ENCODE results near the gene AP1M1. TPM values are rescaled to one million over a fixed set of nuclear protein-coding genes. Genes with fewer than 3 reads are reported as not detected.

The AP1M1 gene
- total RNA-seq, 2 donors from 2014 or later: 112 TPM

GRCh38 chr19:16191216-16191908 is 6.3 kb upstream of the AP1M1 start:
- H3K4me1 Mint-ChIP-seq (ENCODE audit: low read depth): peaks cover 14% of the 10 kb centered on the region
- H3K27ac Mint-ChIP-seq: no peak overlapping the region

GRCh38 chr19:16193466-16193865 is 4.2 kb upstream of the AP1M1 start:
- ATAC-seq (replicated peaks in 1 of 2) (no peak), DNase-seq (no peak)
- Mint-ChIP-seq H3K4me1 (ENCODE audit: low read depth) (peaks cover 14% of the 10 kb centered on the region), H3K4me3 (no peak overlapping the region), H3K27ac (no peak overlapping the region), H3K9me3 (no peaks in the 10 kb centered on the region), H3K36me3 (ENCODE audit: insufficient read depth in 2 of 2) (peaks cover 2 to 4% of the 10 kb centered on the region in 2 donors), H3K27me3 (ENCODE audit: low read depth) (no peaks in the 10 kb centered on the region)

More at GRCh38 chr19:16191216-16191908, 6.3 kb upstream of the AP1M1 start:
- H3K27me3 Mint-ChIP-seq (ENCODE audit: low read depth): no peaks in the 10 kb centered on the region
- H3K4me3 Mint-ChIP-seq: no peak overlapping the region
- H3K9me3 Mint-ChIP-seq: no peaks in the 10 kb centered on the region
- no peak for DNase-seq
- no peak for ATAC-seq (replicated peaks in 1 of 2)
- peaks cover 2 to 7% of the 10 kb centered on the region in 2 donors for H3K36me3 Mint-ChIP-seq (ENCODE audit: insufficient read depth in 2 of 2)

GRCh38 chr19:16197188-16197621 is 506 bp upstream of the AP1M1 start:
- no peaks in the 10 kb centered on the region for H3K27me3 Mint-ChIP-seq (ENCODE audit: low read depth)
- no peaks in the 10 kb centered on the region for H3K9me3 Mint-ChIP-seq
- DNase-seq: no peak
- H3K27ac Mint-ChIP-seq: peak overlapping the region; percentile 94
- no peak for ATAC-seq (replicated peaks in 1 of 2)
- H3K36me3 Mint-ChIP-seq (ENCODE audit: insufficient read depth in 2 of 2): peaks cover 0 to 5% of the 10 kb centered on the region in 2 donors
- H3K4me1 Mint-ChIP-seq (ENCODE audit: low read depth): peaks cover 45% of the 10 kb centered on the region
- H3K4me3 Mint-ChIP-seq: peak overlapping the region; percentile 82 to 95

- H3K4me3 Mint-ChIP-seq: peak overlapping the region; percentile 82 to 95
- no peak overlapping the region for H3K27ac Mint-ChIP-seq
- no peak for DNase-seq
- H3K4me1 Mint-ChIP-seq (ENCODE audit: low read depth): peaks cover 56% of the 10 kb centered on the region
- H3K9me3 Mint-ChIP-seq: no peaks in the 10 kb centered on the region
- no peak for ATAC-seq (replicated peaks in 1 of 2)
- H3K27me3 Mint-ChIP-seq (ENCODE audit: low read depth): no peaks in the 10 kb centered on the region
- H3K36me3 Mint-ChIP-seq (ENCODE audit: insufficient read depth in 2 of 2): peaks cover 0 to 11% of the 10 kb centered on the region in 2 donors
These were observed 600 bp downstream of the AP1M1 start for GRCh38 chr19:16198370-16198651.

- no peak overlapping the region for H3K27ac Mint-ChIP-seq
- peaks cover 0 to 11% of the 10 kb centered on the region in 2 donors for H3K36me3 Mint-ChIP-seq (ENCODE audit: insufficient read depth in 2 of 2)
- ATAC-seq (replicated peaks in 1 of 2) (no peak), DNase-seq (no peak)
- peaks cover 56% of the 10 kb centered on the region for H3K4me1 Mint-ChIP-seq (ENCODE audit: low read depth)
- peak overlapping the region; percentile 82 to 95 for H3K4me3 Mint-ChIP-seq
- H3K27me3 Mint-ChIP-seq (ENCODE audit: low read depth): no peaks in the 10 kb centered on the region
- H3K9me3 Mint-ChIP-seq: no peaks in the 10 kb centered on the region
These were observed 1.7 kb downstream of the AP1M1 start for GRCh38 chr19:16199275-16199932.

- peak overlapping the region; percentile 10 for H3K27ac Mint-ChIP-seq
- H3K36me3 Mint-ChIP-seq (ENCODE audit: insufficient read depth in 2 of 2): peaks cover 0 to 12% of the 10 kb centered on the region in 2 donors
- peaks cover 56% of the 10 kb centered on the region for H3K4me1 Mint-ChIP-seq (ENCODE audit: low read depth)
- H3K4me3 Mint-ChIP-seq: peak overlapping the region; percentile 30 to 65
- no peaks in the 10 kb centered on the region for H3K9me3 Mint-ChIP-seq
- DNase-seq (no peak), ATAC-seq (replicated peaks in 1 of 2) (no peak)
- H3K27me3 Mint-ChIP-seq (ENCODE audit: low read depth): no peaks in the 10 kb centered on the region
These were observed 2.6 kb downstream of the AP1M1 start for GRCh38 chr19:16200038-16201010.

GRCh38 chr19:16201011-16201391 is 3.3 kb downstream of the AP1M1 start:
- H3K9me3 Mint-ChIP-seq: no peaks in the 10 kb centered on the region
- peak overlapping the region in 1 of 2 donors; percentile 65 for H3K4me3 Mint-ChIP-seq
- DNase-seq (no peak), ATAC-seq (replicated peaks in 1 of 2) (no peak)
- no peaks in the 10 kb centered on the region for H3K27me3 Mint-ChIP-seq (ENCODE audit: low read depth)
- peaks cover 56% of the 10 kb centered on the region for H3K4me1 Mint-ChIP-seq (ENCODE audit: low read depth)
- H3K27ac Mint-ChIP-seq: peak overlapping the region; percentile 10
- peaks cover 0 to 12% of the 10 kb centered on the region in 2 donors for H3K36me3 Mint-ChIP-seq (ENCODE audit: insufficient read depth in 2 of 2)

- Mint-ChIP-seq H3K27me3 (ENCODE audit: low read depth) (no peaks in the 10 kb centered on the region), H3K9me3 (no peaks in the 10 kb centered on the region), H3K4me1 (ENCODE audit: low read depth) (peaks cover 61% of the 10 kb centered on the region), H3K36me3 (ENCODE audit: insufficient read depth in 2 of 2) (peaks cover 2 to 12% of the 10 kb centered on the region in 2 donors), H3K27ac (peak overlapping the region; percentile 2), H3K4me3 (peak overlapping the region; percentile 3 to 53)
- DNase-seq (no peak), ATAC-seq (replicated peaks in 1 of 2) (peak in 1 of 2 donors; percentile 38)
These were observed 4.9 kb downstream of the AP1M1 start for GRCh38 chr19:16202320-16203255.

- Mint-ChIP-seq H3K27me3 (ENCODE audit: low read depth) (no peaks in the 10 kb centered on the region), H3K36me3 (ENCODE audit: insufficient read depth in 2 of 2) (peaks cover 2 to 12% of the 10 kb centered on the region in 2 donors), H3K4me1 (ENCODE audit: low read depth) (peaks cover 66% of the 10 kb centered on the region), H3K27ac (no peak overlapping the region), H3K9me3 (no peaks in the 10 kb centered on the region), H3K4me3 (peak overlapping the region; percentile 3 to 19)
- DNase-seq (no peak), ATAC-seq (replicated peaks in 1 of 2) (no peak)
These were observed 5.7 kb downstream of the AP1M1 start for GRCh38 chr19:16203256-16204004.

GRCh38 chr19:16204005-16204294 is 6.2 kb downstream of the AP1M1 start:
- Mint-ChIP-seq H3K27me3 (ENCODE audit: low read depth) (no peaks in the 10 kb centered on the region), H3K4me1 (ENCODE audit: low read depth) (peaks cover 64% of the 10 kb centered on the region), H3K9me3 (no peaks in the 10 kb centered on the region), H3K4me3 (no peak overlapping the region), H3K36me3 (ENCODE audit: insufficient read depth in 2 of 2) (peaks cover 2 to 12% of the 10 kb centered on the region in 2 donors), H3K27ac (no peak overlapping the region)
- DNase-seq (no peak), ATAC-seq (replicated peaks in 1 of 2) (no peak)

- H3K27ac Mint-ChIP-seq: no peak overlapping the region
- ATAC-seq (replicated peaks in 1 of 2) (no peak), DNase-seq (no peak)
- no peak overlapping the region for H3K4me3 Mint-ChIP-seq
- no peaks in the 10 kb centered on the region for H3K27me3 Mint-ChIP-seq (ENCODE audit: low read depth)
- H3K4me1 Mint-ChIP-seq (ENCODE audit: low read depth): peaks cover 58% of the 10 kb centered on the region
- peaks cover 14 to 18% of the 10 kb centered on the region in 2 donors for H3K36me3 Mint-ChIP-seq (ENCODE audit: insufficient read depth in 2 of 2)
- no peaks in the 10 kb centered on the region for H3K9me3 Mint-ChIP-seq
These were observed 7.7 kb downstream of the AP1M1 start for GRCh38 chr19:16205205-16206045.
